Progenitor cell of endocrine pancreas (in vitro differentiated cells): ENCODE measurements around the gene SLC28A1. TPM values are rescaled to one million over a fixed set of nuclear protein-coding genes. Genes with fewer than 3 reads are reported as not detected.

Experiments used
- DNase-seq: peaks from one replicate; pipeline ENCODE4 v3.0.0; 2021; ENCODE audit warnings: low spot score; ENCODE audit not compliant: unreplicated experiment
- H3K27ac Mint-ChIP-seq: 2 replicates; pipeline ENCODE4 v1.8.0; 2021; ENCODE audit warnings: mild to moderate bottlenecking, moderate library complexity, mixed read lengths
- H3K27me3 Mint-ChIP-seq: 2 replicates; pipeline ENCODE4 v1.8.0; 2021; ENCODE audit warnings: mixed read lengths
- H3K36me3 Mint-ChIP-seq: 2 replicates; pipeline ENCODE4 v1.8.0; 2022; ENCODE audit warnings: mixed read lengths; ENCODE audit not compliant: insufficient read depth
- H3K4me1 Mint-ChIP-seq: 2 replicates; pipeline ENCODE4 v1.8.0; 2021; ENCODE audit warnings: low read depth, mixed read lengths
- H3K4me3 Mint-ChIP-seq: 2 replicates; pipeline ENCODE4 v1.8.0; 2021; ENCODE audit warnings: low read depth, mild to moderate bottlenecking, moderate library complexity, mixed read lengths
- H3K9me3 Mint-ChIP-seq: 2 replicates; pipeline ENCODE4 v1.8.0; 2021; ENCODE audit warnings: low read depth, mixed read lengths
- total RNA-seq: library from RNA; stranded (reverse); gene quantifications from 2 replicates; pipeline ENCODE4 v1.2.1, GENCODE V29; 2021
- TF ChIP-seq, protein P1 (sequence below): fragments of 200-600 bp; sonication (generic); IDR thresholded peaks from one replicate; pipeline ENCODE4 v1.5.0; 2021; ENCODE audit warnings: antibody characterized with exemption, mild to moderate bottlenecking; ENCODE audit not compliant: unreplicated experiment

Gene SLC28A1
- total RNA-seq, 1 donor from 2014 or later, result not detected

DNA sequence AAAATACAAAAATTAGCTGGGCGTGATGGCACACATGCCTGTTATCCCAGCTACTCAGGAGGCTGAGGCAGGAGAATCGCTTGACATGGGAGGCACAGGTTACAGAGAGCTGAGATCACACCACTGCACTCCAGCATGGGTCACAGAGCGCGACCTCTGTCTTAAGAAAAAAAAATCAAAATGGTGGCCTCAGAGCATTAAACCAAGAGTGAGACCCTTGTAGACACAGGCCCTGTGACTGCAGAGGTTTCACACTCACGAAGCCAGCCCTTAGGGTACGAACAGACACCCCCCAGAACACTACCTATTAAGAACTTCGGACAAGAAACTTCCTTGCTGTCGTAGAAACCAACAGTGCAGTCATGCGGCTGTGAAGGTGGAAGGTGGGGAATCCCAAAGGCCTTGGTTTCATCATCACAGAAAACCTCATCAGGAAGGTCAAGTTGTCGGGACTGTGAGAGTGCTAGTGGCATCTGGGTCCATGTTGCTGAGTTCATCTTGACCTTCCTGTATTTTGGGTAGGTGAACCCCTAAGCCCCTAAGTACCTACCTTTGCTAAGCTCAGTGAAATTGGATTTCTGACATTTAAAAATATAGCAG, 92.4 kb downstream of the SLC28A1 start:
- H3K4me3 Mint-ChIP-seq, result no peak overlapping the region
- H3K27ac Mint-ChIP-seq, result no peak overlapping the region
- peaks cover 43% of the 10 kb centered on the region for H3K27me3 Mint-ChIP-seq
- no peaks in the 10 kb centered on the region for H3K4me1 Mint-ChIP-seq
- no peaks in the 10 kb centered on the region for H3K9me3 Mint-ChIP-seq
- DNase-seq, result no peak
- TF ChIP-seq, protein P1, sequence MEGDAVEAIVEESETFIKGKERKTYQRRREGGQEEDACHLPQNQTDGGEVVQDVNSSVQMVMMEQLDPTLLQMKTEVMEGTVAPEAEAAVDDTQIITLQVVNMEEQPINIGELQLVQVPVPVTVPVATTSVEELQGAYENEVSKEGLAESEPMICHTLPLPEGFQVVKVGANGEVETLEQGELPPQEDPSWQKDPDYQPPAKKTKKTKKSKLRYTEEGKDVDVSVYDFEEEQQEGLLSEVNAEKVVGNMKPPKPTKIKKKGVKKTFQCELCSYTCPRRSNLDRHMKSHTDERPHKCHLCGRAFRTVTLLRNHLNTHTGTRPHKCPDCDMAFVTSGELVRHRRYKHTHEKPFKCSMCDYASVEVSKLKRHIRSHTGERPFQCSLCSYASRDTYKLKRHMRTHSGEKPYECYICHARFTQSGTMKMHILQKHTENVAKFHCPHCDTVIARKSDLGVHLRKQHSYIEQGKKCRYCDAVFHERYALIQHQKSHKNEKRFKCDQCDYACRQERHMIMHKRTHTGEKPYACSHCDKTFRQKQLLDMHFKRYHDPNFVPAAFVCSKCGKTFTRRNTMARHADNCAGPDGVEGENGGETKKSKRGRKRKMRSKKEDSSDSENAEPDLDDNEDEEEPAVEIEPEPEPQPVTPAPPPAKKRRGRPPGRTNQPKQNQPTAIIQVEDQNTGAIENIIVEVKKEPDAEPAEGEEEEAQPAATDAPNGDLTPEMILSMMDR, result no peak
- H3K36me3 Mint-ChIP-seq, result no peaks in the 10 kb centered on the region

DNA sequence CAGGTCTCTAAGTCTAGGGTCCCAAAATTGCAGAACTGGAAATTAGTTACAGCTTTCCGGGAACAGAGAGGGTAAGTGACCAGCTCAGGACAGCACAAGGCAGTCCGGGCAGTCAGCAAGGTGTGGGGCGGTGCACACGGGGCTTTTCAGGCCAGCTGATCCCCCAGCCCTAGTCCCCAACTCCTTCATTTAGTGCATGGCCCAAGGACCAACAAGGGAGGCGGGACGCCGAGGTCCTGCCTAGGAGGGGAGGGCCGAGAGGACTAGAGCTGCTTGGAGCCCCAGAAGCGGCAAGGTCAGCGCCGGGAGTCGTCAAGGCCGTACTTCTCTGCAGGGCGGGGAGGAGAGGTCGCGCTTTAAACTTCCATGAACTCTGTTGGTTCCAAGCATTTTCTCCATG, 95.2 kb downstream of the SLC28A1 start:
- H3K4me1 Mint-ChIP-seq, result peaks cover 19% of the 10 kb centered on the region
- no peak for DNase-seq
- H3K4me3 Mint-ChIP-seq, result peak overlapping the region; percentile 88
- H3K27ac Mint-ChIP-seq, result peak overlapping the region; percentile 91
- H3K36me3 Mint-ChIP-seq, result no peaks in the 10 kb centered on the region
- H3K9me3 Mint-ChIP-seq, result no peaks in the 10 kb centered on the region
- TF ChIP-seq, protein P1, result no peak
- H3K27me3 Mint-ChIP-seq, result peaks cover 52% of the 10 kb centered on the region

DNA sequence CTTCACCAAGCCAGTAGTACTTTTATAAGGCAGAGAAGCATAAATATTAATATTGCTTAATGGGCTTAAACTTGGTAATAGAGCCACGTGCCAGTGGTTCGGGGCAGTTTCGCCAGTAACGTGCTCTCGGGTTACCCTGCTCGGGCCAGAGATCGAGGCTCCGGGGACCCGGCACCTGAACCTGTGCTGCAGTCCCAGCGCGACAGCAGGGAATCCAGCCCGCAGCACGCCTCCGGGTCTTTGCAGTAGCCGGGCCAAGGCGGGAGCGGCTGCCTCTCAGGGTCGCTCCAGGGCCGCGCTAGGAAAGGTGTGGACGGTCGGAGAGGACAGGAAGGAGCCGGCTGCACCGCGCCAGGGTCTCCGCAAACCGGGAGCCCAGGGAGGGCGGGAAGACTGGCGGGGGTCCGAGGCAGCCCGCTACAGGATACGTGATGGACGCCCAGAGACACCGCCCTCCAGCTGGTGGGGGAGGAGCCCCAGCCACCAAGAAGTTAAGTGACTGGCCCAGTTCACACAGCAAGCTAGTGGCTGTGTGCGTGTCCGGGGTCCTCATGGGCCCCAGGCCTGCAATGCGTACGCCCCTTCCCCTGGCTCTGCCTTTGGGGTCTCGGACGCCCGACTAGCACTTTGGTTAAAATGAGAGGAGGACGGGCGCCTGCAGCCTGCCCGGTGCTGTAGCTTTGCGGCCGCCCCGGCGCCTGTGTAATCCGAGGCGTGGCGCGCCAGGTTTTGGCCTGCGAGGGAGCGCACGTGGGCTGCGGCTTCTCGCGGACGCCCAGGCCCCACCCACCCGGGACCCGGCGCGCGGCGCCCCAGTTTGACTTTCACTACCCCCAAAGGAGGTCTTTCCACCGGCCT, 96.0 kb downstream of the SLC28A1 start:
- peaks cover 49% of the 10 kb centered on the region for H3K27me3 Mint-ChIP-seq
- H3K4me1 Mint-ChIP-seq, result peaks cover 26% of the 10 kb centered on the region
- H3K27ac Mint-ChIP-seq, result peak overlapping the region; percentile 91

DNA sequence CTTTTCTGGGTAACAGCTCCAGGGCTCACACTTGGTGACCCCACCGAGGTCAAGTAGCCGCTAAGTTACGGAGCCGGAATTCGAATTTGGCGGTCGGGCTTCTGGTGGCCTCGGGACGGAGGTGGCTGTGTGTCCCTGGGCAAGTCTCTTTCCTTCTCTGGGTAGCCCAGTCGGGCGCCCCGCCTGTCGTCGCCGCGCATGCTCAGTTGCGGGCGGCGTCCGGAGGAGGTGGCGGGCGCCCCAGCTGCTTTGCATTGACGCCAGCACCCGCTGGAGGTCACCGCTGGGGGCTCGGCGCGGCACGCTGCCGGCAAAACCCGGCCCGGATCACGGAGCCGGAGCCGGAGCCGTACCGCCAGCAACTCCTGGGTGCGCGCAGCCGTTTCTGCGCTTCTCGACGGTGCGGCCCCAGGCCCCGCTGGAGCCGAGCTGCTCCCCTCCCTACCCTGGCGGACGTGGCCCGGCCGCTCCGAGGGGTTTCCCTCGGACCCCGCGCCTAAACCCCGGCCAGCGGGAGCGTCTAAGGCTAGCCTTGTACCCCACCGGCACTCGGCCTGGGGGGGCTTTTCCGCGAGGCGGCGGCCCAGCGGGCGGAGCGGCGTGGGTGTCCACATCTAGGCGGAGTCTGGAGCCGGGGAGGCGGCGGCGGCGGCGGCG, 96.7 kb downstream of the SLC28A1 start:
- peak; percentile 94 for DNase-seq
- Mint-ChIP-seq H3K27ac (peak overlapping the region; percentile 78), H3K9me3 (no peaks in the 10 kb centered on the region), H3K4me1 (peaks cover 29% of the 10 kb centered on the region), H3K27me3 (peaks cover 48% of the 10 kb centered on the region), H3K36me3 (no peaks in the 10 kb centered on the region), H3K4me3 (peak overlapping the region; percentile 88)
- TF ChIP-seq, protein P1, result peak; percentile 46

More for the DNA sequence above, 96.0 kb downstream of the SLC28A1 start:
- peak; percentile 78 for DNase-seq
- Mint-ChIP-seq H3K9me3 (no peaks in the 10 kb centered on the region), H3K36me3 (no peaks in the 10 kb centered on the region), H3K4me3 (peak overlapping the region; percentile 88)
- TF ChIP-seq, protein P1, result no peak

DNA sequence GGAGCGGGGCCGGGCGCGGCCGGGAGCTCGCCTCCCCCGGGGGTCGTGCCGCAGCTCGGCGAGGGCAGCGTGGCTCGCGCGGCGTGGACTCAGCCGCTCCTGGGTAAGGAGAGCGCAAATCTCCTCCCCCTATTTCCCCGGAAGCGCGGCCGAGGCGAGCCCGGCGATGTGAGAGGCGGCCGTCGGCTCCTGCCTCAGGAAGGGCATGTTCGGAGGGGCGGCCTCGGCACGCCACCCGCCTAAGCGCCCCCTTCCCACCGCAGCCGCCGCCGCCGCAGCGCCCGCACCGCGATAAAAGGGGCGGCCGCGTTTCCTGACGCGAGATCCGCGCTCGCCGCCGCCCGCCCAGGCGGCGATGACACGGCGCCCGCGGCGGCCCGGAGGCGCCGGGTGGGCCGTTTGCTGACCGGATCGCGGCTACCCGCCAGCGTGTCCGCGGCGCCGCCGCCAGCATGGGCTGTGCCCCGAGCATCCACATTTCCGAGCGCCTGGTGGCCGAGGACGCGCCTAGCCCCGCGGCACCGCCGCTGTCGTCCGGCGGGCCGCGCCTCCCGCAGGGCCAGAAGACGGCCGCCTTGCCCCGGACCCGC, 97.3 kb downstream of the SLC28A1 start, which contains the start of gene PDE8A:
PDE8A (plus strand) TSS at position 146 of the 590 bp plus-strand sequence; CDS start at position 453, 307 bp downstream.
- Mint-ChIP-seq H3K36me3 (no peaks in the 10 kb centered on the region), H3K27me3 (peaks cover 47% of the 10 kb centered on the region), H3K27ac (peak within 1 kb of the TSS; percentile 91), H3K4me1 (peaks cover 31% of the 10 kb centered on the region), H3K4me3 (peak within 1 kb of the TSS; percentile 88), H3K9me3 (no peaks in the 10 kb centered on the region)
- TF ChIP-seq, protein P1, result peak; percentile 15
- DNase-seq, result peak; percentile 29
